Left lung (tissue), 10 donors: ENCODE measurements around the gene C1orf116. TPM values are rescaled to one million over a fixed set of nuclear protein-coding genes. Genes with fewer than 3 reads are reported as not detected.

Source experiments
- ATAC-seq: fragments of 200-7000 bp; cut with Tn5 transposase; one replicate; pipeline ENCODE4 v1.9.1; 2020; ENCODE audit warnings: moderate library complexity
- DNase-seq, 4 donors: peaks; one replicate each; pipeline ENCODE4 v3.0.0-alpha.2; 2013 to 2020
- H3K27ac ChIP-seq, 2 donors: fragments of 200-600 bp; sonication (generic) in 1 of 2; one replicate each; pipeline versions ENCODE4 v1.5.0 to v1.8.0; 2020 to 2021
- H3K27me3 ChIP-seq, 2 donors: fragments of 200-600 bp; sonication (generic) in 1 of 2; one replicate each; pipeline versions ENCODE4 v1.5.0 to v1.8.0; 2020 to 2021
- H3K36me3 ChIP-seq, 2 donors: fragments of 200-600 bp; sonication (generic) in 1 of 2; one replicate each; pipeline versions ENCODE4 v1.5.0 to v1.8.0; 2020 to 2021
- H3K4me1 ChIP-seq, 2 donors: fragments of 200-600 bp; one replicate each; pipeline ENCODE4 v1.8.0; 2021
- H3K4me3 ChIP-seq, 2 donors: fragments of 200-600 bp; sonication (generic) in 1 of 2; one replicate each; pipeline versions ENCODE4 v1.5.0 to v1.8.0; 2020 to 2021; ENCODE audit warnings: mild to moderate bottlenecking in 1 of 2
- H3K9me3 ChIP-seq, 2 donors: fragments of 200-600 bp; sonication (generic) in 1 of 2; one replicate each; pipeline versions ENCODE4 v1.5.0 to v1.8.0; 2020 to 2021
- CTCF ChIP-seq, 2 donors: fragments of 200-600 bp; sonication (generic) in 1 of 2; IDR thresholded peaks; one replicate each; pipeline versions ENCODE4 v1.5.0 to v1.8.0; 2021; ENCODE audit warnings: antibody characterized with exemption in 2 of 2
- intact Hi-C, 2 donors: fragments of 100-400 bp; cut with DNase I; formaldehyde crosslinking; loops; one replicate each; pipeline versions ENCODE4 v1.11.2 to v1.14.2; 2022
- polyA plus RNA-seq, 6 donors: library from polyadenylated mRNA; unstranded; fragments of 120-200 nt; gene quantifications; one replicate each; pipeline ENCODE4 v1.2.1, GENCODE V29; 2013; ENCODE audit not compliant: insufficient read length in 6 of 6
- total RNA-seq, 2 donors: library from RNA; stranded (reverse); fragmentation: NEBNext Ultra II Directional; extraction: Animal tissue kit (Norgen Biotek cat#: 25700); gene quantifications; one replicate each; pipeline ENCODE4 v1.2.1, GENCODE V29; 2021
- donor health status: DM: no; HTN: yes; CAD: no.
- donor health status: DM: no; HTN: no; CAD: no.

Gene C1orf116
- total and polyA plus RNA-seq, 8 donors = 27.1 to 212 (median 41.4) TPM

GRCh38 chr1:207069061-207069460 lies 36.5 kb upstream of the C1orf116 start:
- Histone ChIP-seq H3K4me1 (peaks cover 0 to 33% of the 10 kb centered on the region in 2 donors), H3K27me3 (no peaks in the 10 kb centered on the region), H3K9me3 (no peaks in the 10 kb centered on the region), H3K4me3 (no peak overlapping the region), H3K27ac (peak overlapping the region in 1 of 2 donors; percentile 86), H3K36me3 (peaks cover 0 to 86% of the 10 kb centered on the region in 2 donors)
- intact Hi-C loops = no loop called here
- peak; percentile 10 for ATAC-seq
- DNase-seq = no peak
- no peak for TF ChIP-seq CTCF (IDR thresholded peaks at IDR 0.05)

- ATAC-seq (no peak), DNase-seq (no peak)
- H3K4me3 ChIP-seq = no peak overlapping the region
- peaks cover 0 to 33% of the 10 kb centered on the region in 2 donors for H3K4me1 ChIP-seq
- peaks cover 0 to 90% of the 10 kb centered on the region in 2 donors for H3K36me3 ChIP-seq
- no peaks in the 10 kb centered on the region for H3K27me3 ChIP-seq
- no peaks in the 10 kb centered on the region for H3K9me3 ChIP-seq
- no peak overlapping the region for H3K27ac ChIP-seq
- TF ChIP-seq CTCF (IDR thresholded peaks at IDR 0.05) = no peak
- intact Hi-C loops = no loop called here
Measured at GRCh38 chr1:207067665-207068064, 35.1 kb upstream of the C1orf116 start.

- ATAC-seq = no peak
- Histone ChIP-seq H3K4me1 (peaks cover 0 to 32% of the 10 kb centered on the region in 2 donors), H3K4me3 (no peak overlapping the region), H3K27ac (no peak overlapping the region), H3K36me3 (peaks cover 0 to 92% of the 10 kb centered on the region in 2 donors), H3K9me3 (no peaks in the 10 kb centered on the region), H3K27me3 (no peaks in the 10 kb centered on the region)
- no peak for DNase-seq
- no peak for TF ChIP-seq CTCF (IDR thresholded peaks at IDR 0.05)
- intact Hi-C loops = no loop called here
Measured at GRCh38 chr1:207067185-207067584, 34.6 kb upstream of the C1orf116 start.

- no peaks in the 10 kb centered on the region for H3K27me3 ChIP-seq
- intact Hi-C loops = no loop called here
- H3K4me3 ChIP-seq = no peak overlapping the region
- H3K27ac ChIP-seq = peak overlapping the region in 1 of 2 donors; percentile 71
- peaks cover 0 to 13% of the 10 kb centered on the region in 2 donors for H3K4me1 ChIP-seq
- peak; percentile 87 for ATAC-seq
- peaks cover 0 to 81% of the 10 kb centered on the region in 2 donors for H3K36me3 ChIP-seq
- no peak for TF ChIP-seq CTCF (IDR thresholded peaks at IDR 0.05)
- H3K9me3 ChIP-seq = no peaks in the 10 kb centered on the region
- DNase-seq = peak in 2 of 4 donors; percentile 67 to 76
Measured at GRCh38 chr1:207064561-207064960, 32.0 kb upstream of the C1orf116 start.

GRCh38 chr1:207063014-207063413 lies 30.5 kb upstream of the C1orf116 start:
- intact Hi-C loops = no loop called here
- Histone ChIP-seq H3K4me3 (no peak overlapping the region), H3K9me3 (no peaks in the 10 kb centered on the region), H3K36me3 (peaks cover 0 to 66% of the 10 kb centered on the region in 2 donors), H3K4me1 (peaks cover 0 to 14% of the 10 kb centered on the region in 2 donors), H3K27me3 (no peaks in the 10 kb centered on the region), H3K27ac (no peak overlapping the region)
- TF ChIP-seq CTCF (IDR thresholded peaks at IDR 0.05) = no peak
- DNase-seq (no peak), ATAC-seq (no peak)
